HuH-7.5 (cell line): ENCODE measurements around the gene ADCY4.
A peak's percentile ranks its signal among the peaks of the same experiment; 100 is the strongest.

Source experiments
- DNase-seq: peaks from one replicate; pipeline ENCODE4 v3.0.0; 2011; ENCODE audit warnings: low spot score

Gene ADCY4

GRCh38 chr14:24315243-24315806 lies 19.5 kb downstream of the ADCY4 start:
- no peak for DNase-seq

GRCh38 chr14:24314377-24315193 lies 20.3 kb downstream of the ADCY4 start:
- no peak for DNase-seq

- DNase-seq, result no peak
Measured at GRCh38 chr14:24313913-24314312, 21.0 kb downstream of the ADCY4 start.

DNA sequence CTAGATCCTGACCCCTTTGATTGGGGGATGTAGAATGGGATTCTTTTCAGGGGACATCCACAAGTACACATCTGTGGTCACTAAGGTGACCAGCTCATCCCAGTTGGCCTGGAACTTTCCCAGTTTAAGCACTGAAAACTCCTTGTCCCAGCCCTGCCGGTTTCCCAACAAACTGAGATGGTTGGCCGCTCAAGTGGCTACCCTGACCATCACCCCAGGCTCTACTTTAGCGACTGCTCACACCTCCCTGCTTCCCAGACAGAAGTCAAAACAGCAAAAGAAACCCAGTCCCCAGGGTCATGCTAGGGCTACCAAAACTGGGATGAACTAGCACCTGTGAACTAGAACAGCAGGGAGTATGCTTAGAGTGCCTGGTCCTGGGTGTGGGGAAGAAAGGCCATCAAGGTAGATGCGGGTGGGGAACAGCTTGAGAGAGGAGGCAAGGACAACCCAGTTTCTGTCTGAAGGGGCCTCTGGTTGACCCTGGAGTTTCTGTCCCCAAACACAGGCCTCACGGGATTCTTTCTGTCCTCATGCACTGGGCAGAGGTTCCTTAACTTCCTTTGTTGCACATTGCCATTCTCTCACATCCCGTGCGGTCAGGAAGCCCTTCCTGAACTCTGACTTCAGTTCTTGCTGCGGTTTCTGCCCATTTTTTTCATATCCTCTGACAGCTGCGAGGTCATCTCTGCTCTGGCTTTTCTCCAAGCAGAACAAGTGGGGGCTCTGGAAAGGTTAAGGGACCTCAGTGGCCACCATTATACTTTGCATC lies 21.9 kb downstream of the ADCY4 start:
- DNase-seq, result no peak

DNA sequence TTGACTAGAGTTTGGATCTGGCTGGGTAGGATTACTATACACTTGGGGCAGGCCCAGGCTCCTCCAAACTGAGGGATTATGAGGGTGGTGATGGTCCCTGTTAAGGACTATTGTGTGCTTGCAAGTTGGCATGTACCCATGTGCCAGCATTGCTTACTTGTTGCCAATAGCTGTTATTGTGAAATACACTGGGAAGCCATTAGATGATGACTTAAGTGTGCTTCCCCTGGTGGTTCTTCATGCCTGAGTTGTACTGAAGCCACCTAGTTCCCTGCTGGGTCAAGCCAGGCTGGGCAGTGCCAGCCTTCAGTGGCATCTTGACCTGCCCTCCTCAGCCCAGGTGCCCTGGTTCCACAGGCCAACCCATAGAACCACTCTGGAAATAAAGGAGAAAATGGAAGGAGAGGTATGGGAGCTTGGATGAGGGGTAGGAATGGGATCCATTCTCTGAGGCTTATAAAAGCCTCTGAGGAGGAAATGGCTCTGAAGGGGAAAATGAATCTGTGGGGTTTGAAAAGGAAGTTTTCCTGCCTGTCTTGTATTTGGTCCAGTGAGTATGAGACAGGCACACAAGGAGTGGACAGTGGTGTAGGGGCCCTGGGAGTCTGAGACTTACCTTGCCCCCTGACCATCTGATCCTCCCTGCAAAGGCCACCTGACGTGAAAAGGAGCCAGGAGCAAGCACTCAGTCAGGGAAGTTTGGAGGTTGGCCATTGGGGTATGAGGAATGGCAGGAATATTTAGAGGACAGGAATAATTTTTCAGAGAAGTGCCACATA lies 22.8 kb downstream of the ADCY4 start:
- no peak for DNase-seq

DNA sequence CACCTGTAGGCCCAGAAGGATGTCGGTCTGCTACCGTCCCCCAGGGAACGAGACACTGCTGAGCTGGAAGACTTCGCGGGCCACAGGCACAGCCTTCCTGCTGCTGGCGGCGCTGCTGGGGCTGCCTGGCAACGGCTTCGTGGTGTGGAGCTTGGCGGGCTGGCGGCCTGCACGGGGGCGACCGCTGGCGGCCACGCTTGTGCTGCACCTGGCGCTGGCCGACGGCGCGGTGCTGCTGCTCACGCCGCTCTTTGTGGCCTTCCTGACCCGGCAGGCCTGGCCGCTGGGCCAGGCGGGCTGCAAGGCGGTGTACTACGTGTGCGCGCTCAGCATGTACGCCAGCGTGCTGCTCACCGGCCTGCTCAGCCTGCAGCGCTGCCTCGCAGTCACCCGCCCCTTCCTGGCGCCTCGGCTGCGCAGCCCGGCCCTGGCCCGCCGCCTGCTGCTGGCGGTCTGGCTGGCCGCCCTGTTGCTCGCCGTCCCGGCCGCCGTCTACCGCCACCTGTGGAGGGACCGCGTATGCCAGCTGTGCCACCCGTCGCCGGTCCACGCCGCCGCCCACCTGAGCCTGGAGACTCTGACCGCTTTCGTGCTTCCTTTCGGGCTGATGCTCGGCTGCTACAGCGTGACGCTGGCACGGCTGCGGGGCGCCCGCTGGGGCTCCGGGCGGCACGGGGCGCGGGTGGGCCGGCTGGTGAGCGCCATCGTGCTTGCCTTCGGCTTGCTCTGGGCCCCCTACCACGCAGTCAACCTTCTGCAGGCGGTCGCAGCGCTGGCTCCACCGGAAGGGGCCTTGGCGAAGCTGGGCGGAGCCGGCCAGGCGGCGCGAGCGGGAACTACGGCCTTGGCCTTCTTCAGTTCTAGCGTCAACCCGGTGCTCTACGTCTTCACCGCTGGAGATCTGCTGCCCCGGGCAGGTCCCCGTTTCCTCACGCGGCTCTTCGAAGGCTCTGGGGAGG lies 23.9 kb downstream of the ADCY4 start, which contains the start of gene LTB4R:
LTB4R (plus strand) TSS at position 857 of the 959 bp plus-strand sequence. CDS start 4,150 bp downstream, outside the sequence.
- no peak for DNase-seq

DNA sequence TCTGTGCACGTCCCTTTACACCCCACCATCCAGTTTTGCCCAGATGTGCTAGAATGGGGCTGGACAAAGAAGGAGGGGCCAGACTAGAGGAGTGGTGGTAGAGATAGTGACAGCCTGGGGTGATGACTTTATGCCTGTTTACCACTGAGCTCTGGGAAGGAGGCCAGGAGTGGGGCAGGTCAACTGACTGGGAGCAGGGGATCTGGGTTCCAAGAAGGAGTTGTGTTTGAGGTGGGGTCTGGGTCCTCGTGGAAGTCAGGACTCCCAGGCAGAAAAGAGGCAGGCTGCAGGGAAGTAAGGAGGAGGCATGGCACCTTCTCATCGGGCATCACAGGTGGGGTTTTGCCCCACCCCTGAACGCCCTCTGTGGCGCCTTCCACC lies 24.6 kb downstream of the ADCY4 start:
- no peak for DNase-seq

- no peak for DNase-seq
Measured at GRCh38 chr14:24309538-24310264, 25.2 kb downstream of the ADCY4 start, which contains the start of gene LTB4R2. Gene LTB4R2, plus strand, starts transcription at chr14:24310140. Its CDS starts 525 bp downstream, at chr14:24310665.

- no peak for DNase-seq
Measured at GRCh38 chr14:24308342-24309124, 26.3 kb downstream of the ADCY4 start.

- peak; percentile 97 for DNase-seq
Measured at GRCh38 chr14:24307575-24308341, 27.1 kb downstream of the ADCY4 start, which contains the start of gene CIDEB. Gene CIDEB, minus strand, starts transcription at chr14:24307977. Its CDS starts 119 bp downstream, at chr14:24307858.

- no peak for DNase-seq
Measured at GRCh38 chr14:24307156-24307574, 27.7 kb downstream of the ADCY4 start.

GRCh38 chr14:24304019-24304387 lies 30.9 kb downstream of the ADCY4 start:
- DNase-seq, result no peak

- no peak for DNase-seq
Measured at GRCh38 chr14:24300326-24300980, 34.4 kb downstream of the ADCY4 start.

GRCh38 chr14:24299255-24300191 lies 35.3 kb downstream of the ADCY4 start, which contains the start of the genes DHRS1 and NOP9:
Gene DHRS1, minus strand, starts transcription at chr14:24299780. Its CDS starts 674 bp downstream, at chr14:24299106.
Gene NOP9, plus strand, starts transcription at chr14:24299850. Its CDS starts 105 bp downstream, at chr14:24299955.
- DNase-seq, result peak; percentile 87

DNA sequence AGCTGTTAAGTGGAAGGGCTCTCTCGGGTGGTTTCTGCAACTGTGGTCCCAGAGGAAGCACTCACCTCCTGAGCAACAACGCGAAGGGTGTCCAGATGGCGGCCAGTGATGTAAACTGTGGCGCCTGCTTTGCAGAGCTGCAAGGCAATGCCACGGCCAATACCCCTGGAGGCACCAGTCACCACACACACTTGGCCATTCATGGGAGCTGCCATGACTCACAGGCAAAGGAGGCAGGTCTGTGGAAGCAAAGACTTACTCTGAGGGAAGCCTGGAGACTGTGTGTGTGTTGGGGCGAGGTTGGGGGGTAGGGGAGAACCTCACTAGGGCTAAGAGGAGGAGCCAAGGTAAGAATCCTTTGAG lies 36.0 kb downstream of the ADCY4 start:
- no peak for DNase-seq

DNA sequence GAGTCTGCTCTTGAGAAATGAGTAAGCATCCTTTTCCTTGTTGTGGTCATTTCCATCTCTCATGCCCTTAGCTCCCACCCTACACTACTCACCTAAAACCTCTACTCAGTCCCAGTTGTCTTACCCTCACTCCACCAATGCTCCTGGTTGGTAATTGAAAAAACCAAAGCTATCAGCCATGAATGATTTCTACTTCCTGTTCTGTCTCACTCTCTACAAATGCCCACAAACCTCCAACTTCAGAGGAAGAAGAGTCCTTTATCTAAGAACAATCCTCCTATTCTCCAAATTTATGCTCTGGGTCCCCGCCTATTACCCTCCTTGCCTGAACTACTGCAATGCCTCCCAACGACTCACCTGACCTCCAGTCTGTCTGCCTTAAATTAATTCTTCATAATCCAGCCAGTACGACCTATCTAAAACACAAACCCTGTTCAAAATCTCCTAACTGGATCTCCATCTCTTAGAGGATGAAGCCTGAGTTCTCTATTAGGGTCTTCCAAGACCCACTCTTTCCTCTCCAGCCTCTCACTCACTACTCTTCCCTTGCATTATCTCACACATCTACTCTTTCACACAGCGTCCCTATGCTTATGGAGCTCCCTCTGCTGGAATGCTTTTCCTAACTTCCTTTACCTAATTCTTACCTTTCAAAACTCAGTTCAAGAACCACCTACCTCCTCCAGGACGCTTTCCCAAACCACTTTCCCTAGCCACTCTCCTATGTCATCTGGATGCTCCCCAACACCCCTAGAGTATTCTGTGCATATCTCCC lies 37.5 kb downstream of the ADCY4 start:
- DNase-seq, result no peak
